Measurements from ENCODE around the gene GABARAPL2.

Gene GABARAPL2

DNA sequence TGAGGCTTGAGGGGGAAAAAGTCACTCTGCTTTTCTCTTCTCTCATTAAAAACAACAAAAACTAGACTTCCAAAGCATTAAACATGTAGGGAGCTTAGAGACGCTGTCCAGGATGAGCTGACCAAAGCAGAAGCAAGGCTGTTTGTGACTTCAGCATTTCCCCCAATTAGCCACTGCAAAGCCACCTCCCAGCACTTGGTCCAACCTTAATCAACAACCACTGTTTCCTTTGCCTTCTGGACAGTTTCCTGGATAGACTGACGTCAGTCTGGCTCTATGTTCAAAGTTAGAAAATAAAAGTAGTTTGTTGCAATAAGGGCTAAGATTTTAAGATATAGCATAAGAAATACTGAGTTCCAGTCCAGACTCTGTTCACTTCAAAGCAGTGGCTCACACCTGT, 13.2 kb upstream of the GABARAPL2 start:
- Histone ChIP-seq H3K36me3 (ENCODE audit: control insufficient read depth, insufficient read depth, low read length) (no peaks in the 10 kb centered on the region), H3K4me3 (ENCODE audit: low read length) (no peak overlapping the region), H3K9me3 (ENCODE audit: control insufficient read depth, insufficient read depth, low read length) (no peaks in the 10 kb centered on the region), H3K27me3 (ENCODE audit: control insufficient read depth, insufficient read depth, low read length) (no peaks in the 10 kb centered on the region), H3K27ac (ENCODE audit: low read length) (no peak overlapping the region), H3K4me1 (ENCODE audit: control insufficient read depth, insufficient read depth, low read length) (no peaks in the 10 kb centered on the region)
- DNase-seq (ENCODE audit: low read depth, low spot score) = no peak
- WGBS (ENCODE audit: insufficient coverage, insufficient read length) = no CpG with 5 or more reads among the region's 2 CpGs

DNA sequence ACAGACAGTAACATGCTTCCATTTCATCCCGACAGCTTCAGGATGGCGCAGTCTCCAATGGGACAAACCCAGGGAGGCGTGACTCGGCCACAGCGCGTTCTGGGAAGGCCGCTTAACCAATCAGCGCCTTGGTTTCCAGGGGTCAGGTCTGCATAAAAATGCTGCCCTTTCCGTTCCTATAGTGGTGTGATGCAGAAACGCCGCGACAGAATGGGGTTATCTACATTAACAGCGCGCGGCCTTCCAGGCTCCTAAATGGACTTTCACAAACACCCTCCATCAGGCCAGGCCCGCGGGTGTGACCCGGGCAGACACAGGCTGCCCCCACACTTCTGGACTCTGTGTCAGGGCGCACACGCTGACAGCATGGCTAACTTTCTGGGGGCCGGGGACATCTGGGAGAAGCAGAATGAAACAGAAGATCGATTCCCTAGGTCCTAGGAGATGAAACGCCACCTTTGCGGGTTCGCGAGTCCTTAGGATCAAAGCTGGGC, 10.9 kb upstream of the GABARAPL2 start:
- Histone ChIP-seq H3K27ac (ENCODE audit: low read length) (no peak overlapping the region), H3K27me3 (ENCODE audit: control insufficient read depth, insufficient read depth, low read length) (no peaks in the 10 kb centered on the region), H3K36me3 (ENCODE audit: control insufficient read depth, insufficient read depth, low read length) (no peaks in the 10 kb centered on the region), H3K4me1 (ENCODE audit: control insufficient read depth, insufficient read depth, low read length) (peaks cover 3% of the 10 kb centered on the region), H3K4me3 (ENCODE audit: low read length) (peak overlapping the region; percentile 68), H3K9me3 (ENCODE audit: control insufficient read depth, insufficient read depth, low read length) (no peaks in the 10 kb centered on the region)
- DNase-seq (ENCODE audit: low read depth, low spot score) = peak; percentile 88
- no CpG with 5 or more reads among the region's 26 CpGs for WGBS (ENCODE audit: insufficient coverage, insufficient read length)

DNA sequence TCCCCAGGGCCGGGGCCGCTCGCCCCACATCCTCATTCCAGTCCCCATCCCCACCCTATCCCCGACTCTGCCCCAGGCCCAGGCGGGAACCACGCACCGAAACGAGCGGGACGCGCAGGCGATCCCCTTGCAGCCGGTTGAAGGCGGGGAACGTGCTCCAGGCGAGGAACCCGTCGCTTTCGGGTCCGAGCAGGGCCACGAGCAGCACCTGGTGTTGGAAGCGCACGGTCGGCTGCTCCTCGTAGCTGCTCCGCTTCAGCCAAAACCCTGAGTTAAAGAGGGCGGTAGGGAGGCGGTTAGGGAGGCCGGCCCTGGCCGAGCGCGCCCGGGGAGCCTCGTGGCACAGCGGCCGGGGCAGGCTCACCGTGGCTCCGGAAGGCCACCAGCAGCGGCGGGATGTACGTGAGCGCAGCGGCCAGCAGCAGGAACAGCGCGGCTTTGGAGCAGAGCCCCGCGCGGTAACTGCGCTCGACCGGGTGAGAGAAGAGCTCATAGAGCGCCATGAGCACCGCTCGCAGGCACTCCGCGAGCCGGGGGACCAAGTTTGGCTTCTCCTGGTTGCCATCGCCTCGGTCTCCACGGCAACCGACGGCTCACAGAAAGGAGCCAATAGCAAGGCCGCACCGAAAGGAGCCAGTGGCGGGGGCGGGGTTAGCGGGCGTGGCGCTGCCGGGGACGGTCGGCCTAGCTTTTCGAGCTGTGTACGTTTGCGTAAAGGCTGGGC, 10.3 kb upstream of the GABARAPL2 start, which contains the start of gene TMEM231:
TMEM231 (minus strand) TSS at position 546 of the 724 bp plus-strand sequence; CDS start at position 503, 43 bp downstream.
- no CpG with 5 or more reads among the region's 75 CpGs for WGBS (ENCODE audit: insufficient coverage, insufficient read length)
- H3K9me3 ChIP-seq (ENCODE audit: control insufficient read depth, insufficient read depth, low read length) = no peaks in the 10 kb centered on the region
- no peaks in the 10 kb centered on the region for H3K36me3 ChIP-seq (ENCODE audit: control insufficient read depth, insufficient read depth, low read length)
- H3K4me1 ChIP-seq (ENCODE audit: control insufficient read depth, insufficient read depth, low read length) = peaks cover 3% of the 10 kb centered on the region
- H3K27ac ChIP-seq (ENCODE audit: low read length) = no peak within 1 kb of the TSS
- H3K27me3 ChIP-seq (ENCODE audit: control insufficient read depth, insufficient read depth, low read length) = no peaks in the 10 kb centered on the region
- H3K4me3 ChIP-seq (ENCODE audit: low read length) = peak within 1 kb of the TSS; percentile 68
- peak; percentile 71 for DNase-seq (ENCODE audit: low read depth, low spot score)

DNA sequence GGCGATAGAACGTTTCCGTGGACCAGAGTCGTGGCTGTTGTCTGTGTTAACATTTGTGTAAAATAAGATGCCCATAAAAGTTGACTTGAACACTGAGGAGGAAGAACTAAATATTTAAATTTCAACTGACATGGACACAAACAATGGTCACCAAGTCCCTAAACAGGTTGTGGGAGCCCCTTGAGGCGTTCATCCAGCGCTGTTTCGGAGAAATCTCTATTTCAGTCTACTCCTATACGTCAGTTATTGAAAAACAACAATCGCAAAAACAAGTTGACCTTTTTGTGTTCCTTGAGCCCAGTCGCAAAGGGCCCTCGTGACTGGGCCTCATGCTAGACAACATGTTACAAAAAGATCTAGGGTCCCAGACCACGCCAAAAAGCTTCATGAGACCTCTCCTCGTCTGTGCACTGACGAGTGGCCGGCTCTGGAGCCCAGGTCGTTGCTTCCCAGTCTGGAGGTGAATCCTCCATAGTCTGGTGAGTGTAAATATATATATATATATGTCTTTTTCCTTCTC, 9.7 kb upstream of the GABARAPL2 start:
- Histone ChIP-seq H3K27me3 (ENCODE audit: control insufficient read depth, insufficient read depth, low read length) (no peaks in the 10 kb centered on the region), H3K4me1 (ENCODE audit: control insufficient read depth, insufficient read depth, low read length) (peaks cover 3% of the 10 kb centered on the region), H3K27ac (ENCODE audit: low read length) (no peak overlapping the region), H3K9me3 (ENCODE audit: control insufficient read depth, insufficient read depth, low read length) (no peaks in the 10 kb centered on the region), H3K4me3 (ENCODE audit: low read length) (peak overlapping the region; percentile 68; the same call in 1 of the 2 replicates), H3K36me3 (ENCODE audit: control insufficient read depth, insufficient read depth, low read length) (no peaks in the 10 kb centered on the region)
- DNase-seq (ENCODE audit: low read depth, low spot score) = no peak
- WGBS (ENCODE audit: insufficient coverage, insufficient read length) = no CpG with 5 or more reads among the region's 16 CpGs

DNA sequence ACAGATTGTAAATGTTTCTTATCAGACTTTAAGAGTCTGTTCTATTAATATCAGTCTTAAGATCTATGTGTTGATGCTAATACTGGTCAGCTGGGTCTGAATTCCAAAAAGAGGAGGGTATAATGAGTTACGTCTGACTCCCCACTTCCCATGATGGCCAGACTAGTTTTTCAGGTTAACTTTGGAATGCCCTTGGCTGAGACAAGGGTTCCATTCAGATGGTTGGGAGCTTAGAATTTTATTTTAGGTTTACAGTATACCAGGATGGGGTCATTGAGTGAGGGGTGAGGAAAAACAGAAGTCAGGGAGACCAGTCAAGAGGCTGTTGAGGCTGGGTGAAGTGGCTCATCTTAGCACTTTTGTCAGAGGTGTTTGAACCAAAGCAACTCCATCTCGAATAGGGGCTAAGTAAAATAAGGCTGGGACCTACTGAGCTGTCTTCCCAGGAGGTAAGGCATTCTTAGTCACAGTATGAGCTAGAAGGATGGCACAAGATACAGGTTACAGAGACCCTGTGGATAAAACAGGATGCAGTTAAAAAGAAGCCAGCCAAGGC, 7.3 kb upstream of the GABARAPL2 start:
- H3K27ac ChIP-seq (ENCODE audit: low read length) = no peak overlapping the region
- H3K4me3 ChIP-seq (ENCODE audit: low read length) = no peak overlapping the region
- no peaks in the 10 kb centered on the region for H3K9me3 ChIP-seq (ENCODE audit: control insufficient read depth, insufficient read depth, low read length)
- DNase-seq (ENCODE audit: low read depth, low spot score) = no peak
- peaks cover 3% of the 10 kb centered on the region for H3K4me1 ChIP-seq (ENCODE audit: control insufficient read depth, insufficient read depth, low read length)
- WGBS (ENCODE audit: insufficient coverage, insufficient read length) = no CpG with 5 or more reads among the region's 2 CpGs
- no peaks in the 10 kb centered on the region for H3K27me3 ChIP-seq (ENCODE audit: control insufficient read depth, insufficient read depth, low read length)
- H3K36me3 ChIP-seq (ENCODE audit: control insufficient read depth, insufficient read depth, low read length) = no peaks in the 10 kb centered on the region

DNA sequence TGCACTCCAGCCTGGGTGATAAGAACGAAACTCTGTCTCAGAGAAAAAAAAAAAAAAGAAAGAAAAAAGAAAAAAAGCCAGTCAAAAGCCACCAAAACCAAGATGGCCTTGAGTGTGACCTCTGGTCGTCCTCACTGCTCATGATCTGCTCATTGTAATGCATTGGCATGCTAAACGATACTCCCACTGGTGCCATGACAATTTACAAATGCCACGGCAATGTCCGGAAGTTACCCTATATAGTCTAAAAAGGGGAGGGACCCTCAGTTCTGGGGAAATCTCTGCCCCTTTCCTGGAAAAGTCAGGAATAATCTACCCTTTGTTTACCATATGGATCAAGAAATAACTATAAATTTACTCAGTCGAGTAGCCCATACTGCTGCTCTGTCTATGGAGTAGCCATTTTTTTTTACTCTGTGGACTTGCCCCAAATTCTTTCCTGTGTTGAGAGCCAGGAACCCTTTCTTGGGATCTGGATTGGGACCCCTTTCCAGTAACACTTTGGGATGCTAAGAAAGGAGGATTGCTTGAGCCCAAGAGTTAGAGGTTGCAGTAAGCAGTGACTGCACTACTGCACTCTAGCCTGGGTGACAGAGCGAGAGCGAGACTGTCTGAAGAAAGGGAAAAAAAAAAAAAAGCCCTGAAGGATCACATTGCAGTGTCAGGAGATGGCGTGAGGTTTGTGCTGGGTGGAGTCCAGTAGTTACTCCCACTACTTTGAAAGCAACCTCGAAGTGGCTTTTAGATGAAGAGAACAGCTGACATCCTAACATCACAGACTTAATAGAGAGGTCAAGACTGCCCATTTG, 6.4 kb upstream of the GABARAPL2 start:
- WGBS (ENCODE audit: insufficient coverage, insufficient read length) = no CpG with 5 or more reads among the region's 10 CpGs
- no peaks in the 10 kb centered on the region for H3K9me3 ChIP-seq (ENCODE audit: control insufficient read depth, insufficient read depth, low read length)
- no peak overlapping the region for H3K27ac ChIP-seq (ENCODE audit: low read length)
- no peaks in the 10 kb centered on the region for H3K27me3 ChIP-seq (ENCODE audit: control insufficient read depth, insufficient read depth, low read length)
- peaks cover 3% of the 10 kb centered on the region for H3K4me1 ChIP-seq (ENCODE audit: control insufficient read depth, insufficient read depth, low read length)
- no peak overlapping the region for H3K4me3 ChIP-seq (ENCODE audit: low read length)
- no peak for DNase-seq (ENCODE audit: low read depth, low spot score)
- H3K36me3 ChIP-seq (ENCODE audit: control insufficient read depth, insufficient read depth, low read length) = no peaks in the 10 kb centered on the region

DNA sequence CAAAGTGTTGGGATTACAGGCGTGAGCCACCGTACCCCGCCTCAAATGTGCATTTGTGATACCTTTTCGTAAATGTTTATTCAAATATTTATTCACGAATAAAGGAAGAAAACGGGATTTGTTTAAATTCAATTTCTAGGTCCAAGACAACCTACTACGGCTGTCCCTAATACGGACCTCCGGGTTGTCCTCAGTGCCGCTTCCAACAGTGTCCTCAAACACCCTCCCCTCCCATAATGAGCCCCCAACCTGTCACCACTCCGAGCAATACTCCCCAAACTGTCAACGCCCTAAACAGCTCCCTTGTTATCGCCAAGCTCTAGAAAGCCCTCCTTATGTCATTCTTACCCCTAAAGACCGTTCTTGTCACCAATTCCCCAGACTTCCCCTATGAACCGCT, 539 bp upstream of the GABARAPL2 start:
- Histone ChIP-seq H3K4me3 (ENCODE audit: low read length) (peak overlapping the region; percentile 81; the same call in 1 of the 2 replicates), H3K4me1 (ENCODE audit: control insufficient read depth, insufficient read depth, low read length) (no peaks in the 10 kb centered on the region), H3K27ac (ENCODE audit: low read length) (no peak overlapping the region), H3K9me3 (ENCODE audit: control insufficient read depth, insufficient read depth, low read length) (no peaks in the 10 kb centered on the region), H3K36me3 (ENCODE audit: control insufficient read depth, insufficient read depth, low read length) (no peaks in the 10 kb centered on the region; the same call in 1 of the 2 replicates), H3K27me3 (ENCODE audit: control insufficient read depth, insufficient read depth, low read length) (no peaks in the 10 kb centered on the region)
- DNase-seq (ENCODE audit: low read depth, low spot score) = no peak
- no CpG with 5 or more reads among the region's 15 CpGs for WGBS (ENCODE audit: insufficient coverage, insufficient read length)

DNA sequence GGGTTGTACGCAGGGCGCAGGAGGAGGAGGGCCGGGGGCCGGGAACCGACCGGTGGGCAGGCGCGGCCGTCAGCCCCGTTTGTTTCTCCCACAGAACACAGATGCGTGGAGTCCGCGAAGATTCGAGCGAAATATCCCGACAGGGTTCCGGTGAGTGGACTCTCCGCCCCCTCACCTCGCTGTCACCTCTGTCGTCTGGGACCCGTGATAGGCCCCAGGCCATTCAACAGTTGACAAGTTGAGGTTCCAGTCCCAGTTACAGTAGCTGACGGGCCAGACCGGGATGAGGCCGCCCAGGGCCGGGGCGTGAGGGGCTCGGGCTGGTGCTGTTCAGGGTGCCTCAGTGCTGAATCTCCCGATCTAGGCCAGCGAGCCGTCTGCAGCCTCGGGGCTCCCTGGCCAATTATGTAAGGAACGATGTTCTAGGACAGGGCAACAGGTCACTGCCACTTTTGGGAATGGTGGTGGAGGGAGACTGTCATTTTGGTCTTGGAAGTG, 628 bp downstream of the GABARAPL2 start:
- Histone ChIP-seq H3K27me3 (ENCODE audit: control insufficient read depth, insufficient read depth, low read length) (no peaks in the 10 kb centered on the region), H3K9me3 (ENCODE audit: control insufficient read depth, insufficient read depth, low read length) (no peaks in the 10 kb centered on the region), H3K4me1 (ENCODE audit: control insufficient read depth, insufficient read depth, low read length) (no peaks in the 10 kb centered on the region), H3K4me3 (ENCODE audit: low read length) (peak overlapping the region; percentile 81), H3K27ac (ENCODE audit: low read length) (no peak overlapping the region), H3K36me3 (ENCODE audit: control insufficient read depth, insufficient read depth, low read length) (no peaks in the 10 kb centered on the region; the same call in 1 of the 2 replicates)
- DNase-seq (ENCODE audit: low read depth, low spot score) = no peak
- no CpG with 5 or more reads among the region's 32 CpGs for WGBS (ENCODE audit: insufficient coverage, insufficient read length)

DNA sequence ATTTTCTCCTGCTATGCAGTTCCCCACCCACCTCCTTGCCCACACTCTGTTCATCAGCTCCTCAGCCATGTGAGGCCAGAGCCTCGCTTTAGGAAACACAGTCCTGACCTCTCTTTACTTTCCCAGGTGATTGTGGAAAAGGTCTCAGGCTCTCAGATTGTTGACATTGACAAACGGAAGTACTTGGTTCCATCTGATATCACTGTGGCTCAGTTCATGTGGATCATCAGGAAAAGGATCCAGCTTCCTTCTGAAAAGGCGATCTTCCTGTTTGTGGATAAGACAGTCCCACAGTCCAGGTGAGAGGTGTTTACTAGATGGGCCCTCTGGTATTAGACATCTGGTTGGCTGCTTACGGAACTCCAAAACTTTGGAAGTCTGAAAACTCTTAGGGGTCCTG, 1.7 kb downstream of the GABARAPL2 start:
- WGBS (ENCODE audit: insufficient coverage, insufficient read length) = no CpG with 5 or more reads among the region's 4 CpGs
- DNase-seq (ENCODE audit: low read depth, low spot score) = no peak
- Histone ChIP-seq H3K27me3 (ENCODE audit: control insufficient read depth, insufficient read depth, low read length) (no peaks in the 10 kb centered on the region), H3K4me3 (ENCODE audit: low read length) (no peak overlapping the region), H3K36me3 (ENCODE audit: control insufficient read depth, insufficient read depth, low read length) (peaks cover 8% of the 10 kb centered on the region), H3K9me3 (ENCODE audit: control insufficient read depth, insufficient read depth, low read length) (no peaks in the 10 kb centered on the region), H3K27ac (ENCODE audit: low read length) (no peak overlapping the region), H3K4me1 (ENCODE audit: control insufficient read depth, insufficient read depth, low read length) (no peaks in the 10 kb centered on the region)
